ENCODE results near the gene ICAM4.

DNA sequence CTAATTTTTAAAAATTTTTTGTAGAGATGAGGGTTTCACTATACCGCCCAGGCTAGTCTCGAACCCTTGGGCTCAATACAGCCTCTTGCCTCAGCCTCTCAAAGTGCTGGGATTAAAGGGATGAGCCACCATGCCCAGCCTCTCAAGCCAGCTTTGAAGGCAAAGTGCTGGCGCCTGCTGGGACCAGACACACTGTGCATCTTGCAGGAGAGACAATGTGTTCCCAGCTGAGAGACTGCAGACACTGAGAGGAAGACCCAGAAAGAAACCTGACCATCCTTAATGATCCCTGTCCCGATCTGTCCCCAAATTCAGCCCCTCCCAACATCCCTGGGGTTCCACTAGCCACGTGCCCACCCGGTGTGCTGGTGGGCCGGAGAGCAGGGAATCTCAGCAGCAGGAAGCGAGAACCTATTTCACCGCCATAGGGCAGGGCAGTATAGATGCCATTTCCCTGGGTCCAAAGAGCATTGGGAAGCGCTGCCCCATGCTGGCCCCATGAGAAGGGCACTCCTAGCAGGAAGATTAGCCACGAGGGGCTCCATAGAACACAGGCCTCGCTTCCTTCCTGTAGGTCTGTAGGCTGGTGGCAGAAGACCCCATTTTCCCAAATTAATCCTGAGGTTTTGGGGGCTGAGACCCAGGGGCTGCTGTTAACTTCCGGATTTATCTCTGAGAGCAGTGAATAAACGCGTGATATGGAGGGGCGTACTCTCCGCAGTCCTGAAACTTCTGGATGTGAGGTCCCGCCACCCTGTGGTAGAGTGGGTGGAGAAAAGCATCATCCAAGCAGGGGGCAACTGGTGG lies 45.6 kb downstream of the ICAM4 start:
- TF ChIP-seq, protein P1, sequence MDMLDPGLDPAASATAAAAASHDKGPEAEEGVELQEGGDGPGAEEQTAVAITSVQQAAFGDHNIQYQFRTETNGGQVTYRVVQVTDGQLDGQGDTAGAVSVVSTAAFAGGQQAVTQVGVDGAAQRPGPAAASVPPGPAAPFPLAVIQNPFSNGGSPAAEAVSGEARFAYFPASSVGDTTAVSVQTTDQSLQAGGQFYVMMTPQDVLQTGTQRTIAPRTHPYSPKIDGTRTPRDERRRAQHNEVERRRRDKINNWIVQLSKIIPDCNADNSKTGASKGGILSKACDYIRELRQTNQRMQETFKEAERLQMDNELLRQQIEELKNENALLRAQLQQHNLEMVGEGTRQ (IDR thresholded peaks at IDR 0.05; ENCODE audit: borderline replicate concordance, low read depth, low read length) = no peak
- no peak for TF ChIP-seq RXRA (IDR thresholded peaks at IDR 0.05; ENCODE audit: borderline replicate concordance, low read depth)
- TF ChIP-seq, protein P2, sequence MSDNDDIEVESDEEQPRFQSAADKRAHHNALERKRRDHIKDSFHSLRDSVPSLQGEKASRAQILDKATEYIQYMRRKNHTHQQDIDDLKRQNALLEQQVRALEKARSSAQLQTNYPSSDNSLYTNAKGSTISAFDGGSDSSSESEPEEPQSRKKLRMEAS (IDR thresholded peaks at IDR 0.05; ENCODE audit: low read depth) = no peak
- TF ChIP-seq EP300 (IDR thresholded peaks at IDR 0.05; ENCODE audit: borderline replicate concordance in 1 of 2, low read depth in 1 of 2, low read length in 1 of 2) = no peak
- TF ChIP-seq, protein P3, sequence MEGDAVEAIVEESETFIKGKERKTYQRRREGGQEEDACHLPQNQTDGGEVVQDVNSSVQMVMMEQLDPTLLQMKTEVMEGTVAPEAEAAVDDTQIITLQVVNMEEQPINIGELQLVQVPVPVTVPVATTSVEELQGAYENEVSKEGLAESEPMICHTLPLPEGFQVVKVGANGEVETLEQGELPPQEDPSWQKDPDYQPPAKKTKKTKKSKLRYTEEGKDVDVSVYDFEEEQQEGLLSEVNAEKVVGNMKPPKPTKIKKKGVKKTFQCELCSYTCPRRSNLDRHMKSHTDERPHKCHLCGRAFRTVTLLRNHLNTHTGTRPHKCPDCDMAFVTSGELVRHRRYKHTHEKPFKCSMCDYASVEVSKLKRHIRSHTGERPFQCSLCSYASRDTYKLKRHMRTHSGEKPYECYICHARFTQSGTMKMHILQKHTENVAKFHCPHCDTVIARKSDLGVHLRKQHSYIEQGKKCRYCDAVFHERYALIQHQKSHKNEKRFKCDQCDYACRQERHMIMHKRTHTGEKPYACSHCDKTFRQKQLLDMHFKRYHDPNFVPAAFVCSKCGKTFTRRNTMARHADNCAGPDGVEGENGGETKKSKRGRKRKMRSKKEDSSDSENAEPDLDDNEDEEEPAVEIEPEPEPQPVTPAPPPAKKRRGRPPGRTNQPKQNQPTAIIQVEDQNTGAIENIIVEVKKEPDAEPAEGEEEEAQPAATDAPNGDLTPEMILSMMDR (IDR thresholded peaks at IDR 0.05) = peak; percentile 23; the same call in 1 of the 2 replicates
- TF ChIP-seq MXI1 (IDR thresholded peaks at IDR 0.05; ENCODE audit: low read depth, low read length) = no peak; the same call in 1 of the 2 replicates
- TF ChIP-seq RFX5 (IDR thresholded peaks at IDR 0.05; ENCODE audit: low read length) = no peak
- no peak for TF ChIP-seq EZH2phosphoT487 (IDR thresholded peaks at IDR 0.05; ENCODE audit: borderline replicate concordance, low read depth)
- no peak for TF ChIP-seq FOSL2 (IDR thresholded peaks at IDR 0.05; ENCODE audit: borderline replicate concordance, low read depth)
- no peak for TF ChIP-seq TAF1 (IDR thresholded peaks at IDR 0.05; ENCODE audit: borderline replicate concordance, low read depth, low read length)
